Measurements from ENCODE around the gene FAM83C. TPM values are rescaled to one million over a fixed set of nuclear protein-coding genes. Genes with fewer than 3 reads are reported as not detected.

FAM83C gene
- total RNA-seq, 2 experiments from 2014 or later: not detected

GRCh38 chr20:35302421-35303335, 10.5 kb upstream of the FAM83C start:
- Histone ChIP-seq H3K4me2 (ENCODE audit: low read length) (no peak overlapping the region), H3K4me3 (ENCODE audit: low read depth, low read length, poor library complexity, severe bottlenecking) (no peak overlapping the region), H3K4me1 (ENCODE audit: insufficient read depth, low read length, poor library complexity, severe bottlenecking) (peaks cover 5% of the 10 kb centered on the region), H3K9me3 (ENCODE audit: low read length) (no peaks in the 10 kb centered on the region), H2AFZ (ENCODE audit: low read length) (no peak overlapping the region), H3K9me2 (ENCODE audit: insufficient read depth, low read length) (no peaks in the 10 kb centered on the region), H3K79me2 (ENCODE audit: insufficient read depth, low read depth, low read length) (no peaks in the 10 kb centered on the region), H3K36me3 (ENCODE audit: insufficient read depth, low read length) (no peaks in the 10 kb centered on the region; the same call in 1 of the 2 replicates), H4K20me1 (ENCODE audit: insufficient read depth, low read length) (no peaks in the 10 kb centered on the region), H3K27ac (ENCODE audit: low read depth, low read length, poor library complexity, severe bottlenecking) (no peak overlapping the region)
- intact Hi-C loops (cut with micrococcal nuclease; ENCODE audit: unreplicated experiment): no loop called here
- POLR2A ChIA-PET: interaction anchor here (0.7 kb wide), 1 partner anchor 151 kb away, joined by 3 read pairs; no protein-coding TSS in a partner anchor
- no peak for DNase-seq (ENCODE audit: low spot score)
- TF ChIP-seq EZH2phosphoT487 (IDR thresholded peaks at IDR 0.05; ENCODE audit: borderline replicate concordance, low read depth, low read length) (no peak), CTCF (conservative IDR thresholded peaks at IDR 0.05; ENCODE audit: low read length) (no peak)
- CTCF ChIA-PET (ENCODE audit: unreplicated experiment): interaction anchor here (0.6 kb wide), 1 partner anchor 237 kb away, joined by 3 read pairs; no protein-coding TSS in a partner anchor
- TSS peak; percentile 47 for BruUV-seq (replicated peaks)

GRCh38 chr20:35301426-35301825, 9.2 kb upstream of the FAM83C start:
- H3K4me2 ChIP-seq (ENCODE audit: low read length): no peak overlapping the region
- H3K36me3 ChIP-seq (ENCODE audit: insufficient read depth, low read length): no peaks in the 10 kb centered on the region; the same call in 1 of the 2 replicates
- no peaks in the 10 kb centered on the region for H3K79me2 ChIP-seq (ENCODE audit: insufficient read depth, low read depth, low read length)
- TF ChIP-seq EZH2phosphoT487 (IDR thresholded peaks at IDR 0.05; ENCODE audit: borderline replicate concordance, low read depth, low read length): no peak
- no peaks in the 10 kb centered on the region for H3K9me3 ChIP-seq (ENCODE audit: low read length)
- H3K9me2 ChIP-seq (ENCODE audit: insufficient read depth, low read length): no peaks in the 10 kb centered on the region
- ChIA-PET POLR2A (no interaction called here), CTCF (ENCODE audit: unreplicated experiment) (no interaction called here)
- no peak overlapping the region for H2AFZ ChIP-seq (ENCODE audit: low read length)
- no peaks in the 10 kb centered on the region for H4K20me1 ChIP-seq (ENCODE audit: insufficient read depth, low read length)
- intact Hi-C loops (cut with micrococcal nuclease; ENCODE audit: unreplicated experiment): no loop called here
- no peak overlapping the region for H3K27ac ChIP-seq (ENCODE audit: low read depth, low read length, poor library complexity, severe bottlenecking)
- DNase-seq (ENCODE audit: low spot score): no peak
- no TSS peak for BruUV-seq (replicated peaks)
- H3K4me1 ChIP-seq (ENCODE audit: insufficient read depth, low read length, poor library complexity, severe bottlenecking): peaks cover 5% of the 10 kb centered on the region
- no peak overlapping the region for H3K4me3 ChIP-seq (ENCODE audit: low read depth, low read length, poor library complexity, severe bottlenecking)

GRCh38 chr20:35300469-35301262, 8.4 kb upstream of the FAM83C start:
- ChIA-PET POLR2A (interaction anchor here (0.5 kb wide), 1 partner anchor 27 kb away, joined by 5 read pairs; no protein-coding TSS in a partner anchor), CTCF (ENCODE audit: unreplicated experiment) (no interaction called here)
- intact Hi-C loops (cut with micrococcal nuclease; ENCODE audit: unreplicated experiment): no loop called here
- H3K79me2 ChIP-seq (ENCODE audit: insufficient read depth, low read depth, low read length): no peaks in the 10 kb centered on the region
- H2AFZ ChIP-seq (ENCODE audit: low read length): no peak overlapping the region
- H3K9me2 ChIP-seq (ENCODE audit: insufficient read depth, low read length): no peaks in the 10 kb centered on the region
- BruUV-seq (replicated peaks): no TSS peak
- H3K4me3 ChIP-seq (ENCODE audit: low read depth, low read length, poor library complexity, severe bottlenecking): no peak overlapping the region
- no peaks in the 10 kb centered on the region for H3K9me3 ChIP-seq (ENCODE audit: low read length)
- H4K20me1 ChIP-seq (ENCODE audit: insufficient read depth, low read length): no peaks in the 10 kb centered on the region
- no peak for DNase-seq (ENCODE audit: low spot score)
- H3K36me3 ChIP-seq (ENCODE audit: insufficient read depth, low read length): no peaks in the 10 kb centered on the region; the same call in 1 of the 2 replicates
- no peak overlapping the region for H3K27ac ChIP-seq (ENCODE audit: low read depth, low read length, poor library complexity, severe bottlenecking)
- H3K4me1 ChIP-seq (ENCODE audit: insufficient read depth, low read length, poor library complexity, severe bottlenecking): peaks cover 5% of the 10 kb centered on the region
- H3K4me2 ChIP-seq (ENCODE audit: low read length): no peak overlapping the region
- TF ChIP-seq CTCF (conservative IDR thresholded peaks at IDR 0.05; ENCODE audit: low read length) (no peak), EZH2phosphoT487 (IDR thresholded peaks at IDR 0.05; ENCODE audit: borderline replicate concordance, low read depth, low read length) (no peak)

Measured in OCI-LY7 (cell line).